ENCODE measurements around the gene TDRD3.

TDRD3 gene

GRCh38 chr13:60509601-60510386 lies 112.8 kb downstream of the TDRD3 start:
- no peak for TF ChIP-seq NFRKB (IDR thresholded peaks at IDR 0.05)
- no peak for TF ChIP-seq TARDBP (IDR thresholded peaks at IDR 0.05)
- no peak for TF ChIP-seq ZNF384 (IDR thresholded peaks at IDR 0.05)
- no peak for TF ChIP-seq L3MBTL2 (conservative IDR thresholded peaks at IDR 0.05)
- no peak for TF ChIP-seq HDGF (IDR thresholded peaks at IDR 0.05; ENCODE audit: borderline replicate concordance)
- TF ChIP-seq ARNT (IDR thresholded peaks at IDR 0.05) = no peak
- TF ChIP-seq FOXM1 (IDR thresholded peaks at IDR 0.05; ENCODE audit: borderline replicate concordance) = no peak
- TF ChIP-seq CTBP1 (IDR thresholded peaks at IDR 0.05; ENCODE audit: borderline replicate concordance) = no peak
- no peak for TF ChIP-seq SP1 (IDR thresholded peaks at IDR 0.05)
- no peak for TF ChIP-seq PKNOX1 (IDR thresholded peaks at IDR 0.05)
- no peak for TF ChIP-seq LEF1 (IDR thresholded peaks at IDR 0.05; ENCODE audit: borderline replicate concordance)
- no peak for TF ChIP-seq SUZ12 (IDR thresholded peaks at IDR 0.05)
- TF ChIP-seq FOXK2 (IDR thresholded peaks at IDR 0.05) = no peak
- no peak for TF ChIP-seq BHLHE40 (IDR thresholded peaks at IDR 0.05; ENCODE audit: borderline replicate concordance)
- no peak for TF ChIP-seq FOXA1 (IDR thresholded peaks at IDR 0.05)
- TF ChIP-seq ELF4 (IDR thresholded peaks at IDR 0.05) = no peak
- POLR2A ChIA-PET = no interaction called here
- CTCF ChIA-PET = no interaction called here
- no peak for DNase-seq (ENCODE audit: extremely low spot score)

GRCh38 chr13:60511637-60512036 lies 114.6 kb downstream of the TDRD3 start:
- no peak for DNase-seq (ENCODE audit: extremely low spot score)
- TF ChIP-seq BHLHE40 (IDR thresholded peaks at IDR 0.05; ENCODE audit: borderline replicate concordance) (no peak), NFRKB (IDR thresholded peaks at IDR 0.05) (no peak), SUZ12 (IDR thresholded peaks at IDR 0.05) (no peak), ELF4 (IDR thresholded peaks at IDR 0.05) (no peak), ZNF384 (IDR thresholded peaks at IDR 0.05) (no peak), PKNOX1 (IDR thresholded peaks at IDR 0.05) (no peak), TARDBP (IDR thresholded peaks at IDR 0.05) (no peak)
- ChIA-PET POLR2A (no interaction called here), CTCF (no interaction called here)

DNA sequence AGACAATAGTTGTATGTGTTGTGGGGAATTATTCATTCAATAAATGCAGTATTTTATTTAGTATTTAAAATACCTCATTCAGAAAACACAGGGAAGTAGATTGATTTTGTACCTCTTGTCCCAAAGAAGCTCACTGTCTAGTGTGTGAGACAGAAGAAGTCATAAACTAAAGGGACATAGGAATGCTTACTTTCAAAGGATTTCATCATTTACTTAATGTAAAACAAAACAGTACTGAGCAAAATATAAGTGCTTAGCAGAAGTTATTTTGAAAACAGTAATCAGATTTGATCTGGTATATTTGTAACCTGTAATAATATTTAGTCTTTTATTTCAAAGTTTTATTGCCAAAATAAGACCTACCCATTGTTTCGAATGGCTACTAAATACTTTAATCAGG lies 117.9 kb downstream of the TDRD3 start:
- DNase-seq (ENCODE audit: extremely low spot score) = no peak
- POLR2A ChIA-PET = interaction anchor here (1.2 kb wide), 1 partner anchor 119 kb away, joined by 3 read pairs; no protein-coding TSS in a partner anchor
- CTCF ChIA-PET = no interaction called here
- TF ChIP-seq CTBP1 (IDR thresholded peaks at IDR 0.05; ENCODE audit: borderline replicate concordance) (no peak), L3MBTL2 (conservative IDR thresholded peaks at IDR 0.05) (no peak), ELF4 (IDR thresholded peaks at IDR 0.05) (no peak), FOXA1 (IDR thresholded peaks at IDR 0.05) (no peak), PKNOX1 (IDR thresholded peaks at IDR 0.05) (no peak), HDGF (IDR thresholded peaks at IDR 0.05; ENCODE audit: borderline replicate concordance) (no peak), SUZ12 (IDR thresholded peaks at IDR 0.05) (no peak), SP1 (IDR thresholded peaks at IDR 0.05) (no peak), FOXM1 (IDR thresholded peaks at IDR 0.05; ENCODE audit: borderline replicate concordance) (no peak), TARDBP (IDR thresholded peaks at IDR 0.05) (no peak)

DNA sequence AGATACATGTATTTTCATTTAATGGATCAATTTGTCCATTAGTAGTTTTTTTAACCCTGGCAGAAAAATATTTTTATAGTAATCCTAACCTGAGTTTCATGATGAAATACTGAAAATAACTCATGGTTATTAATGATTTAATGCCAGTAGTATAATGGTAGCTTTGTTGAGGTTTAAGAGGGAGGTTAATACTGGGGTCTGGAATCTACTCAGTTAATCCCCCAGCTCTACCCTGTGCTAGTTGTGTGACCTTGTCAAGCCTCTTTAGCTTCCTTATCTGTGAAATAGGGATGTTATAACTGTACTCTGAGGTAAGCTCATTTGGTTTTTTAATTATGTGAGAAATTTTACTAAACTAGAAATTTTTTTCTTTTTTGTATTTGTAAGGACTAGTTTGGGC lies 122.5 kb downstream of the TDRD3 start:
- CTCF ChIA-PET = no interaction called here

GRCh38 chr13:60520902-60521569 lies 124.0 kb downstream of the TDRD3 start:
- CTCF ChIA-PET = interaction anchor here (0.7 kb wide), 1 partner anchor 8 kb away, joined by 3 read pairs; no protein-coding TSS in a partner anchor
- POLR2A ChIA-PET = no interaction called here
- TF ChIP-seq TARDBP (IDR thresholded peaks at IDR 0.05) = no peak
- TF ChIP-seq FOXA1 (IDR thresholded peaks at IDR 0.05) = no peak
- TF ChIP-seq ZNF384 (IDR thresholded peaks at IDR 0.05) = no peak
- TF ChIP-seq HDGF (IDR thresholded peaks at IDR 0.05; ENCODE audit: borderline replicate concordance) = no peak
- TF ChIP-seq LEF1 (IDR thresholded peaks at IDR 0.05; ENCODE audit: borderline replicate concordance) = no peak
- TF ChIP-seq SP1 (IDR thresholded peaks at IDR 0.05) = no peak
- no peak for TF ChIP-seq PKNOX1 (IDR thresholded peaks at IDR 0.05)
- no peak for TF ChIP-seq SUZ12 (IDR thresholded peaks at IDR 0.05)
- no peak for TF ChIP-seq L3MBTL2 (conservative IDR thresholded peaks at IDR 0.05)
- TF ChIP-seq CTBP1 (IDR thresholded peaks at IDR 0.05; ENCODE audit: borderline replicate concordance) = no peak
- DNase-seq (ENCODE audit: extremely low spot score) = no peak

More for the DNA sequence above, 122.5 kb downstream of the TDRD3 start:
- TF ChIP-seq FOXK2 (IDR thresholded peaks at IDR 0.05) = no peak
- TF ChIP-seq CTBP1 (IDR thresholded peaks at IDR 0.05; ENCODE audit: borderline replicate concordance) = no peak
- no peak for TF ChIP-seq SUZ12 (IDR thresholded peaks at IDR 0.05)
- TF ChIP-seq HDGF (IDR thresholded peaks at IDR 0.05; ENCODE audit: borderline replicate concordance) = no peak
- TF ChIP-seq FOXM1 (IDR thresholded peaks at IDR 0.05; ENCODE audit: borderline replicate concordance) = no peak
- TF ChIP-seq L3MBTL2 (conservative IDR thresholded peaks at IDR 0.05) = no peak
- no peak for TF ChIP-seq NFRKB (IDR thresholded peaks at IDR 0.05)
- no peak for TF ChIP-seq BHLHE40 (IDR thresholded peaks at IDR 0.05; ENCODE audit: borderline replicate concordance)
- TF ChIP-seq FOXA1 (IDR thresholded peaks at IDR 0.05) = no peak
- no peak for TF ChIP-seq TARDBP (IDR thresholded peaks at IDR 0.05)
- no peak for TF ChIP-seq PKNOX1 (IDR thresholded peaks at IDR 0.05)
- no peak for DNase-seq (ENCODE audit: extremely low spot score)
- POLR2A ChIA-PET = no interaction called here
